OCI-LY1 (cell line): ENCODE data around the gene INPPL1.
"Not testable (repeated sequence)": the region's sequence is repeated elsewhere in the genome, so short reads cannot be mapped to it uniquely, and the experiment has no call there.

ENCODE experiments used
- H2AFZ ChIP-seq: fragments of 200-600 bp; sonication (generic), shearing (Covaris generic); 2 replicates; pipeline ENCODE4 v1.6.0; 2014; ENCODE audit warnings: antibody characterized with exemption, mild to moderate bottlenecking, low read length
- H3F3A ChIP-seq: fragments of 200-600 bp; sonication (generic), shearing (Covaris generic); 2 replicates; pipeline ENCODE4 v1.6.0; 2014; ENCODE audit warnings: mild to moderate bottlenecking, antibody characterized with exemption, low read length, moderate library complexity; ENCODE audit not compliant: insufficient read depth
- H3K27ac ChIP-seq: fragments of 200-600 bp; sonication (generic); 2 replicates; pipeline ENCODE4 v1.5.1; 2014; ENCODE audit warnings: low read length, mixed run types, mild to moderate bottlenecking, low read depth; ENCODE audit not compliant: poor library complexity, severe bottlenecking
- H3K27me3 ChIP-seq: fragments of 200-600 bp; sonication (generic); 2 replicates; pipeline ENCODE4 v1.6.0; 2014; ENCODE audit warnings: antibody characterized with exemption, mild to moderate bottlenecking, low read length, moderate library complexity; ENCODE audit not compliant: insufficient read depth
- H3K36me3 ChIP-seq: fragments of 200-600 bp; sonication (generic); 2 replicates; pipeline ENCODE4 v1.6.1; 2014; ENCODE audit warnings: mild to moderate bottlenecking, antibody characterized with exemption, low read length, moderate library complexity, mixed read lengths; ENCODE audit not compliant: insufficient read depth
- H3K4me1 ChIP-seq: fragments of 200-600 bp; sonication (generic); 2 replicates; pipeline ENCODE4 v1.5.1; 2014; ENCODE audit warnings: mild to moderate bottlenecking, low read length, moderate library complexity; ENCODE audit not compliant: insufficient read depth, severe bottlenecking
- H3K4me2 ChIP-seq: fragments of 200-600 bp; sonication (generic), shearing (Covaris generic); 2 replicates; pipeline ENCODE4 v1.6.1; 2014; ENCODE audit warnings: low read length
- H3K4me3 ChIP-seq: fragments of 200-600 bp; sonication (generic); 2 replicates; pipeline ENCODE4 v1.5.1; 2014; ENCODE audit warnings: low read length, low read depth, mild to moderate bottlenecking, mixed read lengths; ENCODE audit not compliant: poor library complexity, severe bottlenecking
- H3K79me2 ChIP-seq: fragments of 200-600 bp; shearing (Covaris generic); 2 replicates; pipeline ENCODE4 v1.6.1; 2016; ENCODE audit warnings: mixed run types, low read length, mixed read lengths; ENCODE audit not compliant: insufficient read depth
- H3K9ac ChIP-seq: fragments of 200-600 bp; sonication (generic), shearing (Covaris generic); 2 replicates; pipeline ENCODE4 v1.6.1; 2014; ENCODE audit warnings: mild to moderate bottlenecking, low read length, mixed read lengths
- H3K9me2 ChIP-seq: fragments of 200-600 bp; sonication (generic), shearing (Covaris generic); 2 replicates; pipeline ENCODE4 v1.6.1; 2014; ENCODE audit warnings: low read depth, mild to moderate bottlenecking, low read length, mixed read lengths
- H3K9me3 ChIP-seq: fragments of 200-600 bp; shearing (Covaris generic); 2 replicates; pipeline ENCODE4 v1.6.1; 2014; ENCODE audit warnings: low read length, mixed read lengths
- H4K20me1 ChIP-seq: fragments of 200-600 bp; sonication (generic), shearing (Covaris generic); 2 replicates; pipeline ENCODE4 v1.6.0; 2016; ENCODE audit warnings: mild to moderate bottlenecking, low read length; ENCODE audit not compliant: insufficient read depth
- CTCF ChIP-seq: fragments of 200-600 bp; sonication (generic), shearing (Covaris generic); IDR thresholded peaks from 2 replicates; pipeline ENCODE4 v1.5.1; 2017; ENCODE audit warnings: mild to moderate bottlenecking, antibody characterized with exemption, low read length, moderate library complexity, mixed read lengths
- EZH2 ChIP-seq: fragments of 200-600 bp; sonication (generic), shearing (Covaris generic); IDR thresholded peaks from 2 replicates; pipeline ENCODE4 v1.8.0; 2017; ENCODE audit warnings: borderline replicate concordance, mixed run types, mild to moderate bottlenecking, antibody characterized with exemption, low read length, moderate library complexity, mixed read lengths

Gene INPPL1

GRCh38 chr11:72195518-72196270 lies 28.9 kb upstream of the INPPL1 start:
- H3K9me2 ChIP-seq = no peaks in the 10 kb centered on the region
- no peaks in the 10 kb centered on the region for H3K9me3 ChIP-seq
- H3K9ac ChIP-seq = no peak overlapping the region
- no peaks in the 10 kb centered on the region for H3K36me3 ChIP-seq
- H3K27me3 ChIP-seq = no peaks in the 10 kb centered on the region
- no peaks in the 10 kb centered on the region for H3F3A ChIP-seq
- H3K4me2 ChIP-seq = no peak overlapping the region
- no peak overlapping the region for H2AFZ ChIP-seq
- H3K27ac ChIP-seq = no peak overlapping the region
- no peaks in the 10 kb centered on the region for H4K20me1 ChIP-seq
- no peaks in the 10 kb centered on the region for H3K79me2 ChIP-seq
- no peaks in the 10 kb centered on the region for H3K4me1 ChIP-seq
- no peak overlapping the region for H3K4me3 ChIP-seq
- TF ChIP-seq CTCF (no peak), EZH2 (no peak)

GRCh38 chr11:72201445-72201844 lies 23.1 kb upstream of the INPPL1 start:
- not testable (repeated sequence) for H3K9me2 ChIP-seq, H3K27me3 ChIP-seq, H4K20me1 ChIP-seq, H3K36me3 ChIP-seq, H2AFZ ChIP-seq, H3K27ac ChIP-seq, H3F3A ChIP-seq, H3K4me2 ChIP-seq, H3K9me3 ChIP-seq, H3K79me2 ChIP-seq, H3K4me1 ChIP-seq, H3K4me3 ChIP-seq, H3K9ac ChIP-seq

- Histone ChIP-seq H3K36me3 (no peaks in the 10 kb centered on the region), H3K9ac (no peak overlapping the region), H3K27me3 (no peaks in the 10 kb centered on the region), H3K9me3 (no peaks in the 10 kb centered on the region), H3K4me2 (no peak overlapping the region), H3K4me1 (no peaks in the 10 kb centered on the region), H3K27ac (no peak overlapping the region), H2AFZ (no peak overlapping the region), H3K9me2 (no peaks in the 10 kb centered on the region), H3K4me3 (no peak overlapping the region), H3K79me2 (no peaks in the 10 kb centered on the region), H4K20me1 (no peaks in the 10 kb centered on the region), H3F3A (no peaks in the 10 kb centered on the region)
- no peak for TF ChIP-seq EZH2
These were observed 22.0 kb upstream of the INPPL1 start for GRCh38 chr11:72202571-72202970.

GRCh38 chr11:72203163-72203562 lies 21.4 kb upstream of the INPPL1 start:
- H3K4me3 ChIP-seq = no peak overlapping the region
- H4K20me1 ChIP-seq = no peaks in the 10 kb centered on the region
- H3F3A ChIP-seq = no peaks in the 10 kb centered on the region
- no peak overlapping the region for H2AFZ ChIP-seq
- H3K36me3 ChIP-seq = no peaks in the 10 kb centered on the region
- H3K27me3 ChIP-seq = no peaks in the 10 kb centered on the region
- no peak for TF ChIP-seq CTCF
- H3K79me2 ChIP-seq = no peaks in the 10 kb centered on the region
- no peaks in the 10 kb centered on the region for H3K9me3 ChIP-seq
- H3K4me1 ChIP-seq = no peaks in the 10 kb centered on the region
- H3K4me2 ChIP-seq = no peak overlapping the region
- no peaks in the 10 kb centered on the region for H3K9me2 ChIP-seq
- no peak overlapping the region for H3K27ac ChIP-seq
- no peak overlapping the region for H3K9ac ChIP-seq
